AG09319 (cell line): ENCODE measurements around the gene AJM1.
"Not testable (repeated sequence)": the region's sequence is repeated elsewhere in the genome, so short reads cannot be mapped to it uniquely, and the experiment has no call there.

Experiments used
- DNase-seq: peaks from one replicate; pipeline ENCODE4 v3.0.0-alpha.2; 2010; ENCODE audit warnings: low read depth; ENCODE audit errors: extremely low read depth
- CTCF ChIP-seq: IDR thresholded peaks from 2 replicates; pipeline ENCODE4 v1.5.1; 2011; ENCODE audit warnings: low read depth, mild to moderate bottlenecking, inconsistent platforms, low read length, moderate library complexity

AJM1 gene

GRCh38 chr9:136843801-136844740 lies 1.8 kb downstream of the AJM1 start:
- not testable (repeated sequence) for DNase-seq
- TF ChIP-seq CTCF = peak; percentile 39

- TF ChIP-seq CTCF = no peak
- DNase-seq = no peak
Observed at GRCh38 chr9:136844761-136845464, 2.6 kb downstream of the AJM1 start.

- no peak for DNase-seq
- TF ChIP-seq CTCF = no peak
Observed at GRCh38 chr9:136845465-136846260, 3.4 kb downstream of the AJM1 start.

- no peak for TF ChIP-seq CTCF
- no peak for DNase-seq
Observed at GRCh38 chr9:136846376-136847087, 4.3 kb downstream of the AJM1 start.

- no peak for TF ChIP-seq CTCF
- peak; percentile 38 for DNase-seq
Observed at GRCh38 chr9:136847088-136847825, 5.0 kb downstream of the AJM1 start.

GRCh38 chr9:136847826-136848392 lies 5.6 kb downstream of the AJM1 start:
- no peak for TF ChIP-seq CTCF
- peak; percentile 46 for DNase-seq
